Measurements from ENCODE around the gene CD96.

The CD96 gene

GRCh38 chr3:111538681-111539083 lies 3.3 kb upstream of the CD96 start:
- no peak overlapping the region for H3K27ac ChIP-seq
- DNase-seq (ENCODE audit: low spot score): peak; percentile 26
- CTCF ChIA-PET: interaction anchor here (0.6 to 0.9 kb wide), 3 partner anchors 136 to 508 kb away, joined by 3 to 4 read pairs (median 3); no protein-coding TSS in a partner anchor
- POLR2A ChIA-PET (ENCODE audit: low non-redundant PET): no interaction called here
- no peak for TF ChIP-seq CTCF (conservative IDR thresholded peaks at IDR 0.05; ENCODE audit: low read depth)

- H3K27ac ChIP-seq: no peak overlapping the region
- TF ChIP-seq CTCF (conservative IDR thresholded peaks at IDR 0.05; ENCODE audit: low read depth): peak; percentile 74
- ChIA-PET POLR2A (ENCODE audit: low non-redundant PET) (no interaction called here), CTCF (interaction anchor here (0.6 to 0.9 kb wide), 7 partner anchors 25 to 1048 kb away, joined by 3 read pairs; no protein-coding TSS in a partner anchor)
- peak; percentile 72 for DNase-seq (ENCODE audit: low spot score)
Observed at GRCh38 chr3:111539351-111540331, 2.4 kb upstream of the CD96 start.

- no peak for DNase-seq (ENCODE audit: low spot score)
- no peak overlapping the region for H3K27ac ChIP-seq
- CTCF ChIA-PET: no interaction called here
- POLR2A ChIA-PET (ENCODE audit: low non-redundant PET): no interaction called here
- no peak for TF ChIP-seq CTCF (conservative IDR thresholded peaks at IDR 0.05; ENCODE audit: low read depth)
Observed at GRCh38 chr3:111541391-111541790, 606 bp upstream of the CD96 start.

GRCh38 chr3:111542611-111543300 lies 759 bp downstream of the CD96 start:
- POLR2A ChIA-PET (ENCODE audit: low non-redundant PET): no interaction called here

GRCh38 chr3:111545349-111545748 lies 3.4 kb downstream of the CD96 start:
- ChIA-PET POLR2A (ENCODE audit: low non-redundant PET) (no interaction called here), CTCF (no interaction called here)
- DNase-seq (ENCODE audit: low spot score): no peak
- no peak for TF ChIP-seq CTCF (conservative IDR thresholded peaks at IDR 0.05; ENCODE audit: low read depth)
- H3K27ac ChIP-seq: no peak overlapping the region

More at GRCh38 chr3:111542611-111543300, 759 bp downstream of the CD96 start:
- no peak for DNase-seq (ENCODE audit: low spot score)
- no peak overlapping the region for H3K27ac ChIP-seq
- TF ChIP-seq CTCF (conservative IDR thresholded peaks at IDR 0.05; ENCODE audit: low read depth): no peak
- CTCF ChIA-PET: no interaction called here

GRCh38 chr3:111547631-111548030 lies 5.6 kb downstream of the CD96 start:
- DNase-seq (ENCODE audit: low spot score): no peak
- H3K27ac ChIP-seq: no peak overlapping the region

More at GRCh38 chr3:111547631-111548030, 5.6 kb downstream of the CD96 start:
- TF ChIP-seq CTCF (conservative IDR thresholded peaks at IDR 0.05; ENCODE audit: low read depth): no peak
- ChIA-PET POLR2A (ENCODE audit: low non-redundant PET) (no interaction called here), CTCF (no interaction called here)
